ENCODE measurements around the gene CAMK1D. TPM values are rescaled to one million over a fixed set of nuclear protein-coding genes. Genes with fewer than 3 reads are reported as not detected.

CAMK1D gene
- total RNA-seq, 3 donors from 2014 or later: 4.4 to 17.3 (median 5.2) TPM

- Histone ChIP-seq H3K4me3 (no peak overlapping the region), H3K27me3 (no peaks in the 10 kb centered on the region), H3K27ac (no peak overlapping the region), H3K4me1 (no peaks in the 10 kb centered on the region), H3K9me3 (no peaks in the 10 kb centered on the region), H3K36me3 (no peaks in the 10 kb centered on the region)
- no peak for DNase-seq (ENCODE audit: low spot score in 2 of 2)
- intact Hi-C loops (cut with DNase I; ENCODE audit: low total_unique reads): no loop called here
- TF ChIP-seq POLR2A (IDR thresholded peaks at IDR 0.05) (no peak), POLR2AphosphoS5 (IDR thresholded peaks at IDR 0.05) (no peak)
- TF ChIP-seq, protein P1, sequence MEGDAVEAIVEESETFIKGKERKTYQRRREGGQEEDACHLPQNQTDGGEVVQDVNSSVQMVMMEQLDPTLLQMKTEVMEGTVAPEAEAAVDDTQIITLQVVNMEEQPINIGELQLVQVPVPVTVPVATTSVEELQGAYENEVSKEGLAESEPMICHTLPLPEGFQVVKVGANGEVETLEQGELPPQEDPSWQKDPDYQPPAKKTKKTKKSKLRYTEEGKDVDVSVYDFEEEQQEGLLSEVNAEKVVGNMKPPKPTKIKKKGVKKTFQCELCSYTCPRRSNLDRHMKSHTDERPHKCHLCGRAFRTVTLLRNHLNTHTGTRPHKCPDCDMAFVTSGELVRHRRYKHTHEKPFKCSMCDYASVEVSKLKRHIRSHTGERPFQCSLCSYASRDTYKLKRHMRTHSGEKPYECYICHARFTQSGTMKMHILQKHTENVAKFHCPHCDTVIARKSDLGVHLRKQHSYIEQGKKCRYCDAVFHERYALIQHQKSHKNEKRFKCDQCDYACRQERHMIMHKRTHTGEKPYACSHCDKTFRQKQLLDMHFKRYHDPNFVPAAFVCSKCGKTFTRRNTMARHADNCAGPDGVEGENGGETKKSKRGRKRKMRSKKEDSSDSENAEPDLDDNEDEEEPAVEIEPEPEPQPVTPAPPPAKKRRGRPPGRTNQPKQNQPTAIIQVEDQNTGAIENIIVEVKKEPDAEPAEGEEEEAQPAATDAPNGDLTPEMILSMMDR (IDR thresholded peaks at IDR 0.05): no peak
Observed at GRCh38 chr10:12826800-12827372, 477.5 kb downstream of the CAMK1D start.

GRCh38 chr10:12828736-12829135 lies 479.4 kb downstream of the CAMK1D start:
- H3K36me3 ChIP-seq: no peaks in the 10 kb centered on the region
- TF ChIP-seq POLR2A (IDR thresholded peaks at IDR 0.05) (no peak), POLR2AphosphoS5 (IDR thresholded peaks at IDR 0.05) (no peak)
- TF ChIP-seq, protein P1 (IDR thresholded peaks at IDR 0.05): no peak

DNA sequence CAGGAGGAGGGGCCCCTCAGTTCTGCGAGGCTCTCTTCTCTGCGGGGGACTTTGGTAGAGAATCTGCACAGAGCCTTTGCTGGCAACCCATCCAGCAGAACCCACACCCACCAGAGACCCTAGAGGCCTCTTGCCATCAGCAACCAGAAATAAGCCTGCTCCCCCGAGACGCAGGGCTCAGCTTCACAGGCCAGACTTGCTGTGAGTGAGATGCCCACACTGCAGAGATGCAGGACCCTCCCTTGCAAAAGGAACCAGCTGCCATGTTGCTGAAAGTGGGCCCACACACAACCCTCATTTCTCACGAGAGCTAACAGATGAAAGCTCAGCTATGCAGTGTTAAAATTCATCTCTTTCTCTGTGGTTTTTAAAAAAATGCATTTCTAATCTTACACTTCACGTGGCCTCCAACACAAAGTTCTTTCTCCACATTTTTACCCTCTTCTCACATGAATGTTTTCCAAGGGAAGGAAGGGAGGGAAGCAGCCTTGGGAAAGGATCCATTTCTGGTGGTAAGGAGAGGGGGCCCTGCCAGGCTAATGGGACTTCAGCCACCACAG lies 480.6 kb downstream of the CAMK1D start:
- Histone ChIP-seq H3K4me1 (no peaks in the 10 kb centered on the region), H3K27ac (no peak overlapping the region), H3K27me3 (no peaks in the 10 kb centered on the region), H3K4me3 (no peak overlapping the region), H3K36me3 (no peaks in the 10 kb centered on the region), H3K9me3 (no peaks in the 10 kb centered on the region)
- intact Hi-C loops (cut with DNase I; ENCODE audit: low total_unique reads): no loop called here
- no peak for TF ChIP-seq POLR2A (IDR thresholded peaks at IDR 0.05)
- TF ChIP-seq POLR2AphosphoS5 (IDR thresholded peaks at IDR 0.05): no peak
- TF ChIP-seq, protein P1 (IDR thresholded peaks at IDR 0.05): no peak
- DNase-seq (ENCODE audit: low spot score in 2 of 2): no peak

More at GRCh38 chr10:12828736-12829135, 479.4 kb downstream of the CAMK1D start:
- H3K27me3 ChIP-seq: no peaks in the 10 kb centered on the region
- H3K4me3 ChIP-seq: no peak overlapping the region
- H3K9me3 ChIP-seq: no peaks in the 10 kb centered on the region
- no peaks in the 10 kb centered on the region for H3K4me1 ChIP-seq
- DNase-seq (ENCODE audit: low spot score in 2 of 2): no peak
- no peak overlapping the region for H3K27ac ChIP-seq
- intact Hi-C loops (cut with DNase I; ENCODE audit: low total_unique reads): no loop called here

GRCh38 chr10:12832096-12832495 lies 482.7 kb downstream of the CAMK1D start:
- Histone ChIP-seq H3K4me1 (no peaks in the 10 kb centered on the region), H3K27me3 (no peaks in the 10 kb centered on the region), H3K9me3 (no peaks in the 10 kb centered on the region), H3K27ac (no peak overlapping the region), H3K36me3 (no peaks in the 10 kb centered on the region), H3K4me3 (no peak overlapping the region)
- TF ChIP-seq, protein P1 (IDR thresholded peaks at IDR 0.05): no peak
- TF ChIP-seq POLR2AphosphoS5 (IDR thresholded peaks at IDR 0.05): no peak
- no peak for TF ChIP-seq POLR2A (IDR thresholded peaks at IDR 0.05)
- DNase-seq (ENCODE audit: low spot score in 2 of 2): no peak
- intact Hi-C loops (cut with DNase I; ENCODE audit: low total_unique reads): no loop called here

- Histone ChIP-seq H3K36me3 (no peaks in the 10 kb centered on the region), H3K9me3 (no peaks in the 10 kb centered on the region), H3K27me3 (no peaks in the 10 kb centered on the region), H3K27ac (no peak overlapping the region), H3K4me1 (no peaks in the 10 kb centered on the region), H3K4me3 (no peak overlapping the region)
- DNase-seq (ENCODE audit: low spot score in 2 of 2): no peak
- TF ChIP-seq, protein P1 (IDR thresholded peaks at IDR 0.05): no peak
- TF ChIP-seq POLR2A (IDR thresholded peaks at IDR 0.05): no peak
- TF ChIP-seq POLR2AphosphoS5 (IDR thresholded peaks at IDR 0.05): no peak
- intact Hi-C loops (cut with DNase I; ENCODE audit: low total_unique reads): no loop called here
Observed at GRCh38 chr10:12833451-12833850, 484.1 kb downstream of the CAMK1D start.

Measured in breast epithelium (tissue), 4 donors.